Activated CD8-positive, alpha-beta T cell treated with anti-CD3 and anti-CD28 coated beads for 36 hours (primary cell): ENCODE measurements around the gene SYNPO2L. TPM values are rescaled to one million over a fixed set of nuclear protein-coding genes. Genes with fewer than 3 reads are reported as not detected.
A peak's percentile ranks its signal among the peaks of the same experiment; 100 is the strongest.

Experiments
- ATAC-seq: fragments of 200-7000 bp; cut with Tn5 transposase; one replicate; pipeline ENCODE4 v1.10.0; 2021; ENCODE audit warnings: mild to moderate bottlenecking, moderate library complexity
- CTCF ChIA-PET: fragments of 350-600 bp; sonication (Branson Sonifier 250); formaldehyde crosslinking; loops from one replicate; lab custom pipeline; 2021; ENCODE audit warnings: antibody characterized with exemption; lab: Charles Lee
- POLR2A ChIA-PET: fragments of 350-600 bp; sonication (Branson Sonifier 250); formaldehyde crosslinking; loops from one replicate; lab custom pipeline; 2021; ENCODE audit warnings: antibody characterized with exemption; lab: Charles Lee
- DNase-seq: peaks from one replicate; pipeline ENCODE4 v3.0.0-alpha.2; 2020
- H3K27ac Mint-ChIP-seq: one replicate; pipeline ENCODE4 v1.8.0; 2021; ENCODE audit warnings: mild to moderate bottlenecking, mixed read lengths
- H3K27me3 Mint-ChIP-seq: one replicate; pipeline ENCODE4 v1.8.0; 2021; ENCODE audit warnings: mixed read lengths
- H3K36me3 Mint-ChIP-seq: one replicate; pipeline ENCODE4 v1.8.0; 2021; ENCODE audit warnings: low read depth, mixed read lengths
- H3K4me1 Mint-ChIP-seq: one replicate; pipeline ENCODE4 v1.8.0; 2021; ENCODE audit warnings: low read depth, mixed read lengths
- H3K4me3 Mint-ChIP-seq: one replicate; pipeline ENCODE4 v1.8.0; 2021; ENCODE audit warnings: mild to moderate bottlenecking, moderate library complexity, mixed read lengths
- H3K9me3 Mint-ChIP-seq: one replicate; pipeline ENCODE4 v1.8.0; 2021; ENCODE audit warnings: mixed read lengths
- intact Hi-C: fragments of 100-400 bp; cut with micrococcal nuclease; formaldehyde crosslinking; loops from one replicate; pipeline ENCODE4 v1.10.0; 2022
- total RNA-seq, 2 experiments: library from RNA; stranded (reverse); gene quantifications; one replicate each; pipeline ENCODE4 v1.2.3, GENCODE V29; 2021
- TF ChIP-seq, protein P1 (sequence below): fragments of 200-600 bp; IDR thresholded peaks from one replicate; pipeline ENCODE4 v1.8.0; 2022; ENCODE audit warnings: antibody characterized with exemption, mild to moderate bottlenecking

The SYNPO2L gene
- total RNA-seq, 2 experiments from 2014 or later: not detected

DNA sequence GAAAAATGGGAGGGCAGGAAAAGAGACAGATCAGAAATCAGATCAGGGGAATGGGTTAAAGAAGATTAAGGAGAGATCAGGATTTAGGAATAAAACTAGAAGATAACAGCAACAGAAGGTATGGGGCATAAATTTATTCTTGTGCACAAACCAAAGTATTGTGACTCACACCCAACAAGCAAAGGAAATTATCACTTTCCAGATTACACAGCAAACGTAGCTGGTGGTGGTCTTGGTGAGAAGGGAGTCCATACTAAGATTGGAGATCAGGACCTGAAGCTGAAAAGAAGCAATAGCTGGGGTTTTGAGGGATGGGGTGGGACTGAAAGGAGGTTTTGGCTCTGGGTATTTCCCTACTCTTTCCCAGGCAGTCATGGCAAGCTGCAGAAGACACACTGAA is 11.1 kb downstream of the SYNPO2L start:
- no peak for DNase-seq
- Mint-ChIP-seq H3K9me3 (no peaks in the 10 kb centered on the region), H3K27me3 (peaks cover 3% of the 10 kb centered on the region), H3K27ac (no peak overlapping the region), H3K4me3 (no peak overlapping the region), H3K36me3 (no peaks in the 10 kb centered on the region), H3K4me1 (peaks cover 15% of the 10 kb centered on the region)
- intact Hi-C loops: loop anchor here (1.0 kb wide), 1 partner anchor 115 kb away; no protein-coding TSS in a partner anchor
- ChIA-PET CTCF (interaction anchor here (0.7 to 9.2 kb wide), 22 partner anchors 9 to 391 kb away, joined by 3 to 143 read pairs (median 5); no protein-coding TSS in a partner anchor), POLR2A (interaction anchor here (0.5 to 1.0 kb wide), 3 partner anchors 68 to 121 kb away, joined by 3 read pairs; no protein-coding TSS in a partner anchor)
- ATAC-seq: no peak
- TF ChIP-seq, protein P1, sequence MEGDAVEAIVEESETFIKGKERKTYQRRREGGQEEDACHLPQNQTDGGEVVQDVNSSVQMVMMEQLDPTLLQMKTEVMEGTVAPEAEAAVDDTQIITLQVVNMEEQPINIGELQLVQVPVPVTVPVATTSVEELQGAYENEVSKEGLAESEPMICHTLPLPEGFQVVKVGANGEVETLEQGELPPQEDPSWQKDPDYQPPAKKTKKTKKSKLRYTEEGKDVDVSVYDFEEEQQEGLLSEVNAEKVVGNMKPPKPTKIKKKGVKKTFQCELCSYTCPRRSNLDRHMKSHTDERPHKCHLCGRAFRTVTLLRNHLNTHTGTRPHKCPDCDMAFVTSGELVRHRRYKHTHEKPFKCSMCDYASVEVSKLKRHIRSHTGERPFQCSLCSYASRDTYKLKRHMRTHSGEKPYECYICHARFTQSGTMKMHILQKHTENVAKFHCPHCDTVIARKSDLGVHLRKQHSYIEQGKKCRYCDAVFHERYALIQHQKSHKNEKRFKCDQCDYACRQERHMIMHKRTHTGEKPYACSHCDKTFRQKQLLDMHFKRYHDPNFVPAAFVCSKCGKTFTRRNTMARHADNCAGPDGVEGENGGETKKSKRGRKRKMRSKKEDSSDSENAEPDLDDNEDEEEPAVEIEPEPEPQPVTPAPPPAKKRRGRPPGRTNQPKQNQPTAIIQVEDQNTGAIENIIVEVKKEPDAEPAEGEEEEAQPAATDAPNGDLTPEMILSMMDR: no peak

- TF ChIP-seq, protein P1: peak; percentile 98
- Mint-ChIP-seq H3K27ac (peak overlapping the region; percentile 8), H3K27me3 (no peaks in the 10 kb centered on the region), H3K36me3 (no peaks in the 10 kb centered on the region), H3K4me3 (no peak overlapping the region), H3K4me1 (peaks cover 15% of the 10 kb centered on the region), H3K9me3 (no peaks in the 10 kb centered on the region)
- DNase-seq (peak; percentile 55), ATAC-seq (peak; percentile 77)
- intact Hi-C loops: loop anchor here (1.0 kb wide), 1 partner anchor 115 kb away; no protein-coding TSS in a partner anchor
- CTCF ChIA-PET: interaction anchor here (0.6 to 9.2 kb wide), 44 partner anchors 9 to 391 kb away, joined by 3 to 143 read pairs (median 4); partner anchors contain the start of gene USP54
- POLR2A ChIA-PET: interaction anchor here (0.5 to 1.1 kb wide), 5 partner anchors 18 to 285 kb away, joined by 3 read pairs; partner anchors contain the start of gene CFAP70
Observed at GRCh38 chr10:73644015-73644743, 11.7 kb downstream of the SYNPO2L start.

- TF ChIP-seq, protein P1: no peak
- ATAC-seq: no peak
- no peaks in the 10 kb centered on the region for H3K36me3 Mint-ChIP-seq
- H3K9me3 Mint-ChIP-seq: no peaks in the 10 kb centered on the region
- H3K4me1 Mint-ChIP-seq: peaks cover 15% of the 10 kb centered on the region
- no peak overlapping the region for H3K27ac Mint-ChIP-seq
- no peaks in the 10 kb centered on the region for H3K27me3 Mint-ChIP-seq
- DNase-seq: no peak
- ChIA-PET POLR2A (interaction anchor here (0.8 to 1.1 kb wide), 2 partner anchors 17 to 284 kb away, joined by 3 read pairs; partner anchors contain the start of gene CFAP70), CTCF (interaction anchor here (0.6 to 9.2 kb wide), 35 partner anchors 8 to 473 kb away, joined by 3 to 143 read pairs (median 4); partner anchors contain the start of gene USP54)
- intact Hi-C loops: no loop called here
- no peak overlapping the region for H3K4me3 Mint-ChIP-seq
Observed at GRCh38 chr10:73643362-73643761, 12.5 kb downstream of the SYNPO2L start.

- Mint-ChIP-seq H3K27me3 (no peaks in the 10 kb centered on the region), H3K4me1 (peaks cover 15% of the 10 kb centered on the region), H3K9me3 (no peaks in the 10 kb centered on the region), H3K36me3 (no peaks in the 10 kb centered on the region), H3K27ac (no peak within 1 kb of the TSS), H3K4me3 (no peak within 1 kb of the TSS)
- ChIA-PET CTCF (interaction anchor here (2.9 to 9.2 kb wide), 2 partner anchors 112 kb away, joined by 11 to 143 read pairs; no protein-coding TSS in a partner anchor), POLR2A (no interaction called here)
- TF ChIP-seq, protein P1: no peak
- intact Hi-C loops: no loop called here
- DNase-seq (no peak), ATAC-seq (no peak)
Observed at GRCh38 chr10:73641328-73642060, 14.3 kb downstream of the SYNPO2L start, which contains the start of gene MYOZ1. Gene MYOZ1 (minus strand): TSS chr10:73641474. CDS start chr10:73640017, 1,457 bp downstream.
